HG03045 (cell line): Measurements from ENCODE around the gene OR52E2.

Source experiments
- ATAC-seq: cut with Tn5 transposase; IDR thresholded peaks from one replicate; pipeline ENCODE4 v1.9.1; 2021; ENCODE audit warnings: mild to moderate bottlenecking, moderate library complexity; ENCODE audit not compliant: unreplicated experiment

The OR52E2 gene

DNA sequence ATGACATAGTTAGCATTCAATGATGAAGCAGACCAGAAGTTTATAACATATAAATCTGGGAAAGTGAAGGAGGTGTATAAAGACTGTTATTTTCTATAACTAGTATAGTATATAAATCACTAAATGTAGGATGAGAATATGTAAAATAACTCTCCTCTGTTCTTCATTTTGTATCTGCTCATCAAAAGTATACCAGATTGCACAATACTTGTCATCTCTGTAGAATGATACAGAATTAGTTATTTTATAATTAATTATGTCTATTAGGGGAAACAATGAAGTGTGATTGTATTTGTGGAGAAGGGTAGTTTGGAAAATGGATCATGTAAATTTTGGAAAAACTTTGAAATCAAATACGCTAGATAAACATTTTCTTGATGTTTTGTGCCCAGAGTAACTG is 46.4 kb downstream of the OR52E2 start:
- no peak for ATAC-seq

DNA sequence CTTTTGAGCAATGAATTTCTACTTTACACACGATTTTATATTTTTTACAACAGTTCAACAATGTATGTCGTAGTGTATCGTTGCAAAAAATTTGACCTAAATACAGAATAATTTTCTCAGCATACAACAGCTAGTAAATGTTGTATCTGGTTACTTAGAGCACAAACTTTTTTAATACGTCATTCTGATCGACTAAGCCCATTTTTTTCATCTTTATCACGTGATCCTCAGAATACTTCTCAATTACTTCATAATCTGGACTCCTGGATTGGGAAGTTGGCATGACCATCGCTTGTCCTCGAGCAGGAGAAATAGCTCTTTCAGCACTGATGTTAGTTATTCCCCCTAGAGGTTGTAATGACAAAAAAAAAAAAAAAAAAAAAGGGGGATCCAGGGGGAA is 48.2 kb downstream of the OR52E2 start:
- no peak for ATAC-seq
